Subcutaneous abdominal adipose tissue (tissue), 5 donors: Measurements from ENCODE around the gene C14orf39.
A peak's percentile ranks its signal among the peaks of the same experiment; 100 is the strongest.

ENCODE experiments used
- H3K27ac ChIP-seq: one replicate; pipeline ENCODE4 v1.7.0; 2013; ENCODE audit warnings: low read depth, mild to moderate bottlenecking, inconsistent platforms, low read length, moderate library complexity
- H3K27me3 ChIP-seq, 5 donors: one replicate each; pipeline ENCODE4 v1.7.0; 2013; ENCODE audit warnings: low read length in 5 of 5, inconsistent platforms in 1 of 5; ENCODE audit not compliant: control insufficient read depth in 5 of 5, insufficient read depth in 4 of 5
- H3K36me3 ChIP-seq, 5 donors: one replicate each; pipeline ENCODE4 v1.7.0; 2013; ENCODE audit warnings: low read length in 5 of 5; ENCODE audit not compliant: control insufficient read depth in 5 of 5, insufficient read depth in 5 of 5
- H3K4me1 ChIP-seq, 5 donors: one replicate each; pipeline ENCODE4 v1.7.0; 2013; ENCODE audit warnings: low read length in 5 of 5, mild to moderate bottlenecking in 3 of 5, moderate library complexity in 1 of 5; ENCODE audit not compliant: control insufficient read depth in 5 of 5, insufficient read depth in 5 of 5
- H3K4me3 ChIP-seq, 5 donors: one replicate each; pipeline ENCODE4 v1.7.0; 2013; ENCODE audit warnings: low read length in 5 of 5, low read depth in 1 of 5
- H3K9ac ChIP-seq, 5 donors: one replicate each; pipeline ENCODE4 v1.7.0; 2013; ENCODE audit warnings: low read length in 5 of 5, mild to moderate bottlenecking in 4 of 5, moderate library complexity in 3 of 5
- H3K9me3 ChIP-seq, 5 donors: one replicate each; pipeline ENCODE4 v1.7.0; 2013; ENCODE audit warnings: low read length in 5 of 5; ENCODE audit not compliant: control insufficient read depth in 5 of 5
- donor health status: healthy.
- donor health status: healthy.
- donor health status: healthy.
- donor health status: healthy.
- donor health status: healthy.

Gene C14orf39, protein sequence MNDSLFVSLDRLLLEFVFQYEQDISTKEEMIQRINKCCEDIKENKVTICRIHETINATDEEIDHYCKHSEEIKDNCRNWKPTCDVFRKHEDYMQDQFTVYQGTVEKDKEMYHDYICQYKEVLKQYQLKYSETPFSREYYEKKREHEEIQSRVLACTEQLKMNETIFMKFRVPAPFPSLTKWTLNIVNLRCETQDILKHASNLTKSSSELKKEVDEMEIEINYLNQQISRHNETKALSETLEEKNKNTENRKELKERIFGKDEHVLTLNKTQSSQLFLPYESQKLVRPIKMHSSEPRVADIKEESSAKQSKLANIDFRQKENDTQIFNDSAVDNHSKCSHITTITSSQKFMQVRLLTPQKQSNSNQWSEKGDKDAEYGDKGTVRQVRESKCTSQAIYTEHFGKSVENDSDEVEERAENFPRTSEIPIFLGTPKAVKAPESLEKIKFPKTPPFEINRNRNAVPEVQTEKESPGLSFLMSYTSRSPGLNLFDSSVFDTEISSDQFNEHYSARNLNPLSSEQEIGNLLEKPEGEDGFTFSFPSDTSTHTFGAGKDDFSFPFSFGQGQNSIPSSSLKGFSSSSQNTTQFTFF

DNA sequence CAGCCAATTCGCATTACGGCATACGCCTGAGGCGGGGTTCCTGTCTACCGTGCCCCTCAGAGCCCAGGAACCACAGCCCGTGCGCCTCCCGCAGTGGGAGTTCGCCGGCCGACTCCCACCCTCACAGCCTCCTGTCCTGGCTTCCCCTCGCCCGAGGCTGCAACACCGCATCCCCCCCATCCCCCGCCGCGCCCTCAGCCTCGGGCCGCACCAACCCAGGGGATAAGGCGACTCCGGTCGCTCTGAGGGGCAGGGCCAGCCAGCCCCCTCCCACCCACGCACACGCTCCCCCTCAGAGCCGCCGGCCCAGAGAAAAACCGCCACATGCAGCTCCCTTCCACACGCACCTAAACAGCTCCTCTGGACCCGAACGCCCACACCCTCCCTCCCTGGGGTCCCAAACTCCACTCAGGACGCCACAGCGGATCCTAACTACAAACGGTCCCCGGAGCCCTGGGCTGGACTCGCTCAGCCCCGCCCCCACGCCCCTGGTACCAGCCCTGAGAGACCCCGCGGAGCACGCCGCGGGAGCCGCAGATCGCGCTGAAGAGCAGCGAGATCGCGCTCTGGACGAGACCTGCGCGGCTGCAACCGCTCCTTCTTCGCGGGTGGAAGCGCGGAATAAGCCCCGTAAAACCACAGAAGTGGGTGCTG, at the start of gene C14orf39:
C14orf39 (minus strand) TSS at position 466 of the 654 bp plus-strand sequence. CDS start 985 bp downstream, outside the sequence.
- H3K27ac ChIP-seq = no peak within 1 kb of the TSS
- H3K4me1 ChIP-seq = peaks cover 0 to 13% (median 10%) of the 10 kb centered on the region in 5 donors
- no peaks in the 10 kb centered on the region for H3K36me3 ChIP-seq
- peak within 1 kb of the TSS; percentile 29 to 59 (median 52) for H3K4me3 ChIP-seq
- H3K27me3 ChIP-seq = peaks cover 8 to 28% (median 21%) of the 10 kb centered on the region in 5 donors
- H3K9me3 ChIP-seq = peaks cover 0 to 5% (median 3%) of the 10 kb centered on the region in 5 donors
- peak within 1 kb of the TSS in 1 of 5 donors; percentile 4 for H3K9ac ChIP-seq

GRCh38 chr14:60532442-60532841, 46.6 kb upstream of the C14orf39 start:
- Histone ChIP-seq H3K4me1 (no peaks in the 10 kb centered on the region), H3K27ac (no peak overlapping the region), H3K9ac (no peak overlapping the region), H3K9me3 (no peaks in the 10 kb centered on the region), H3K4me3 (no peak overlapping the region), H3K27me3 (peaks cover 0 to 6% (median 3%) of the 10 kb centered on the region in 5 donors), H3K36me3 (no peaks in the 10 kb centered on the region)

DNA sequence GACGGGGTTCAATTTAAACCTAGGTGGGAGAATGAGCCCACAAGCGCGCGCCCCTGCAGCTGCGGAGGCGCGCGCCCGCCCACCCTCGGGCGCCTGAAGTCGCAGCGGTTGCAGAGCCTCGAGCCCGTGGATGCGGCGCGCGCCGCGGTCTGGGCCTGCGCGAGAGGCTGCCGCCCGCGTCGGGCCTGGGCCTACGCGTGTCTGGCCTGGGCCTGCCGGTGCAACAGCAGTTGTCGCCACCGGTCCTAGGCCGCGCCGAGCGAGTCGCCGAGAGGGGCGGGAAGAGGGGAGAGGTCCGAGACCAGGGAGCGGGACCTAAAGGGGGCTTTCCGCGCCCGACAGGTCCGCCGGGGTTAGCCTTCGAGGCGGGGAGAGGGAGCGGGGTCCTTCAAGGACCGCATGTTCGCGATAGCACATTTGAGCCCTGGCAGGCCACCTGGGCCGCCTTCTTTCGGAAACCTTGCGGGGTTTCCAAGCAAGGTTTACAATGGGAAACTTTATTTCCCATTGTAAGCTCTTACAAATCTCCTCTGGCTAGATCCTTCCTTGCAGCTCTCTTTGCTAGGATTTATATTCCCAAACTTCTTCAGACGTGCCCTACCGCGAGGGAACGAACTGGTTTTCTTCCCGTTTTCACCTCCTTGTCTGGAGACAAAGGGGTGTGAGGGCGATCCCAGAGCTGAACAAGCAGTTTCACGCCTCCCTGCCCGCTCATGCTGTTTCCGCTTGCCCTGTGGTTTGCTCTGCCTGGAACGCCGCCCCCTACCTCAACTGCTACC, 29.8 kb upstream of the C14orf39 start:
- peaks cover 0 to 4% (median 2%) of the 10 kb centered on the region in 5 donors for H3K9me3 ChIP-seq
- H3K27ac ChIP-seq = no peak overlapping the region
- peaks cover 0 to 29% (median 17%) of the 10 kb centered on the region in 5 donors for H3K4me1 ChIP-seq
- H3K4me3 ChIP-seq = peak overlapping the region in 2 of 5 donors; percentile 39 to 57
- H3K36me3 ChIP-seq = no peaks in the 10 kb centered on the region
- H3K9ac ChIP-seq = no peak overlapping the region
- peaks cover 29 to 56% (median 50%) of the 10 kb centered on the region in 5 donors for H3K27me3 ChIP-seq

DNA sequence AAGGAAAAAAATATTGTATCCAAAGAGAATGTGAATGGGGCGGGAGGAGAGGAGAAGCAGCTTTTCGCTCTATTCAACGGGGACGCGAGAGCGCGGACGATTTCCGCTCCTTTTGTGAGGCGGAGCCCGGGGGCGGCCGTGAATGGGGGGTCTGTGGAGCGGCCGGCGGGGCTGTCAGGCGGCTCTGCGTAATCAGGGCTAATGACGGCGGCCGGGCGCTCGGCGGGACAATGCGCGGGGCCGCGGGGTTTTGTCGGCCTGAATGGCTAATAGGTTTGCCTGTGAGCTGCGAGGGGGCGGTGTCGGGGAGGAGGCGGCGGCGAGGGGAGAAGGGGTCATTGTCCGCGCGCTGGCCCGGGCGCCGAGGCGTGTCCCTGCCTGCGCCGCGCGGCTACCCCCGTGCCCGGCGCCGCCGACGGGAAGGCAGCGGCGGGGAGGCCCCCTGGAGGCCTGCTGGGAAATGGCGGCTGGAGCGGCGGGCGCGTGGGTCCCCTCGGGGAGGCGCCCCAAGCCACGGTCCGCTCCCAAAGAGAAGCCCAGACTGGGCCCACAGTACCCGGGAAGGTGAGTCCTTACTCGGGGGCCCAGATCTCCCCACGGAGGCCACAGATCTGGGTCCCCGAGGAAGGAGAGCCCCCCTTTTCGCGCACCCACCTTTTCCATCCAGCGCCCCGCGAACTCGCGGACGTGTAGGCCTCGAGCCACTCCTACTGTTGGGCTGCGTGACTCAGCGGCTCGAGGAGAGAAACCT, 29.1 kb upstream of the C14orf39 start:
- Histone ChIP-seq H3K27me3 (peaks cover 35 to 63% (median 58%) of the 10 kb centered on the region in 5 donors), H3K27ac (no peak overlapping the region), H3K36me3 (no peaks in the 10 kb centered on the region), H3K4me3 (peak overlapping the region; percentile 36 to 57 (median 39)), H3K9me3 (peaks cover 0 to 4% (median 2%) of the 10 kb centered on the region in 5 donors), H3K9ac (no peak overlapping the region), H3K4me1 (peaks cover 0 to 36% (median 25%) of the 10 kb centered on the region in 5 donors)

DNA sequence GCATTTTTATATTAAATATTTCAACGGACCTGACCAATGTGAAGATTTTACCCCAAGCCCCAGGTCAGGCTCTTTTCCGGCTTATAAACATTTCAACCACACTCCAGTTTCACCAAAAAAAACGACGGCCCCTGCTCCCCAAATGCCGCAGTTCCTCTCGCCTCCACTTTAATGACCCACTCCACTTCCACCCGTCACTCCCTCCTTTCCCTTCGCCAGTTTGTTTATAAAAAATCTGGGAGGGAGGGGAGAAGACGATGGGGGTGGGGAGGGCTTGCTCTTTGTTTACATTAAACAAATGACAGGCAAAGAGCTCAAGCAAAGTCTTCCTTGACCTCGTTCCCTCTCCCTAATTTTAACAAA, 28.5 kb upstream of the C14orf39 start:
- H3K4me1 ChIP-seq = peaks cover 0 to 42% (median 30%) of the 10 kb centered on the region in 5 donors
- H3K4me3 ChIP-seq = peak overlapping the region; percentile 36 to 57 (median 39)
- H3K9ac ChIP-seq = no peak overlapping the region
- H3K27me3 ChIP-seq = peaks cover 40 to 69% (median 63%) of the 10 kb centered on the region in 5 donors
- H3K27ac ChIP-seq = no peak overlapping the region
- H3K36me3 ChIP-seq = no peaks in the 10 kb centered on the region
- H3K9me3 ChIP-seq = peaks cover 0 to 4% (median 2%) of the 10 kb centered on the region in 5 donors

- H3K36me3 ChIP-seq = no peaks in the 10 kb centered on the region
- peaks cover 0 to 50% (median 40%) of the 10 kb centered on the region in 5 donors for H3K4me1 ChIP-seq
- peaks cover 46 to 79% (median 69%) of the 10 kb centered on the region in 5 donors for H3K27me3 ChIP-seq
- peaks cover 0 to 4% (median 2%) of the 10 kb centered on the region in 5 donors for H3K9me3 ChIP-seq
- no peak overlapping the region for H3K9ac ChIP-seq
- H3K4me3 ChIP-seq = no peak overlapping the region
- H3K27ac ChIP-seq = no peak overlapping the region
These were observed 27.2 kb upstream of the C14orf39 start for GRCh38 chr14:60512973-60513571.

GRCh38 chr14:60512126-60512525, 26.3 kb upstream of the C14orf39 start:
- H3K27me3 ChIP-seq = peaks cover 56 to 89% (median 79%) of the 10 kb centered on the region in 5 donors
- no peak overlapping the region for H3K9ac ChIP-seq
- peaks cover 0 to 53% (median 42%) of the 10 kb centered on the region in 5 donors for H3K4me1 ChIP-seq
- H3K4me3 ChIP-seq = no peak overlapping the region
- H3K9me3 ChIP-seq = peaks cover 0 to 4% (median 2%) of the 10 kb centered on the region in 5 donors
- H3K27ac ChIP-seq = no peak overlapping the region
- H3K36me3 ChIP-seq = no peaks in the 10 kb centered on the region

GRCh38 chr14:60510951-60511599, 25.2 kb upstream of the C14orf39 start:
- Histone ChIP-seq H3K9me3 (peaks cover 0 to 3% (median under 1%) of the 10 kb centered on the region in 5 donors), H3K27ac (no peak overlapping the region), H3K9ac (no peak overlapping the region), H3K4me1 (peaks cover 0 to 56% (median 45%) of the 10 kb centered on the region in 5 donors), H3K36me3 (no peaks in the 10 kb centered on the region), H3K4me3 (peak overlapping the region in 2 of 5 donors; percentile 7 to 31), H3K27me3 (peaks cover 64 to 96% (median 85%) of the 10 kb centered on the region in 5 donors)
